HS-5 (cell line): ENCODE measurements around the gene CTXN1.
"Not testable (repeated sequence)": the region's sequence is repeated elsewhere in the genome, so short reads cannot be mapped to it uniquely, and the experiment has no call there.

ENCODE experiments used
- DNase-seq: peaks from one replicate; pipeline ENCODE4 v3.0.0-alpha.2; 2012; ENCODE audit warnings: low read depth

CTXN1 gene

GRCh38 chr19:7944177-7944761 lies 18.3 kb upstream of the CTXN1 start:
- DNase-seq = peak; percentile 83

- DNase-seq = peak; percentile 97
Measured at GRCh38 chr19:7943444-7944176, 17.7 kb upstream of the CTXN1 start, which contains the start of gene TIMM44. TIMM44 (minus strand) TSS chr19:7943666; CDS start chr19:7943651, 15 bp downstream.

- no peak for DNase-seq
Measured at GRCh38 chr19:7942981-7943443, 17.1 kb upstream of the CTXN1 start.

GRCh38 chr19:7941895-7942596 lies 16.1 kb upstream of the CTXN1 start:
- DNase-seq = no peak

GRCh38 chr19:7940841-7941240 lies 14.9 kb upstream of the CTXN1 start:
- DNase-seq = no peak

- no peak for DNase-seq
Measured at GRCh38 chr19:7934766-7935165, 8.8 kb upstream of the CTXN1 start.

GRCh38 chr19:7933828-7934725 lies 8.1 kb upstream of the CTXN1 start:
- no peak for DNase-seq

GRCh38 chr19:7933411-7933810 lies 7.5 kb upstream of the CTXN1 start:
- DNase-seq = no peak

- no peak for DNase-seq
Measured at GRCh38 chr19:7932930-7933300, 7.0 kb upstream of the CTXN1 start.

- no peak for DNase-seq
Measured at GRCh38 chr19:7932276-7932929, 6.5 kb upstream of the CTXN1 start.

GRCh38 chr19:7931221-7932061 lies 5.5 kb upstream of the CTXN1 start:
- no peak for DNase-seq

- no peak for DNase-seq
Measured at GRCh38 chr19:7930765-7931164, 4.8 kb upstream of the CTXN1 start.

- not testable (repeated sequence) for DNase-seq
Measured at GRCh38 chr19:7930030-7930429, 4.1 kb upstream of the CTXN1 start.

GRCh38 chr19:7928741-7929701 lies 3.1 kb upstream of the CTXN1 start:
- DNase-seq = peak; percentile 74

- DNase-seq = no peak
Measured at GRCh38 chr19:7928334-7928706, 2.4 kb upstream of the CTXN1 start.

GRCh38 chr19:7927605-7928333 lies 1.8 kb upstream of the CTXN1 start:
- no peak for DNase-seq

- no peak for DNase-seq
Measured at GRCh38 chr19:7926727-7927604, 1.0 kb upstream of the CTXN1 start.
